Activated CD8-positive, alpha-beta memory T cell treated with anti-CD3 and anti-CD28 coated beads for 48 hours (primary cell): ENCODE data around the gene KRCC1.
"Not testable (repeated sequence)": the region's sequence is repeated elsewhere in the genome, so short reads cannot be mapped to it uniquely, and the experiment has no call there.

Experiments
- DNase-seq, 3 experiments: peaks; one replicate each; pipeline ENCODE4 v3.0.0-alpha.2; 2020; ENCODE audit warnings: low read depth in 2 of 3, low spot score in 2 of 3

Gene KRCC1

DNA sequence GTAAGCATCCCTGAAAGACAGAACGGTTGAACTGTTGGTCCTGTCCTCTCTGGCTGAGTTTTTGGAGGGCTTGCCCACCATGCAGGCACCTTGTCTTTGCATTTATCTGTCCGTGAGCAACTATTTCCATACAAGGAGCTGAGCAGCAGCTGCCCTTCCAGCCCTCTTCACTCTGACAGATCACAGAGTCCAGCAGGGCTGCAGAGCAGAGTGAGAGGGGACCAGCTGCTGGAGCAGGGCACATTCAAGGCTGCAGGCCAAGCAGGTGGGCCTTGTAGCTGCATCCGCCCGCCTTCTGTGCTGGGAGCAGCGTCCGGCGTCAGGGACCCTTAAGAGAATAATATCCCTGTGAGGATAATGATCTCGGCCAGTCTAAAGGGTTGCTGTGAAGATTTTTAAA lies 21.5 kb upstream of the KRCC1 start:
- DNase-seq = no peak

DNA sequence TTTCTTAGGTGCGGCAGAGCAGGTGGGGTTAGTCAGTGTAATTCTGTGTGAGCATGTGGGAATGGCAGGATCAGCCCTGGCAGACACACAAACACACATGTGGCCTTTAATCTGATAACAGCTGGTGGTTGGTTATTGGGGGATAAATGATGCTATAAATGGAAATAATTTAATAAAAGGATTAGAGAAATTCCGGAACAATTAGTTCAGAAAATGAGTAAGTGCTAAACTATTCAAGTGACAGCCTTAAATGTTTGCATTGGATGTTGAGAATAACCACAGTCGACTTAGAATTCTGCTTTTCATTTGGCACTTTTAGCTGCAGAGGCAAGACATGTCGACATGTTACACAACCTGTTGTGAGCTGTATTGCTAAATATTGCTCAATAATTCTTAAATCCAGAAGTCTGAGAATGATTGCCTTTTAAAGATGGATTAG lies 19.3 kb upstream of the KRCC1 start:
- no peak for DNase-seq

DNA sequence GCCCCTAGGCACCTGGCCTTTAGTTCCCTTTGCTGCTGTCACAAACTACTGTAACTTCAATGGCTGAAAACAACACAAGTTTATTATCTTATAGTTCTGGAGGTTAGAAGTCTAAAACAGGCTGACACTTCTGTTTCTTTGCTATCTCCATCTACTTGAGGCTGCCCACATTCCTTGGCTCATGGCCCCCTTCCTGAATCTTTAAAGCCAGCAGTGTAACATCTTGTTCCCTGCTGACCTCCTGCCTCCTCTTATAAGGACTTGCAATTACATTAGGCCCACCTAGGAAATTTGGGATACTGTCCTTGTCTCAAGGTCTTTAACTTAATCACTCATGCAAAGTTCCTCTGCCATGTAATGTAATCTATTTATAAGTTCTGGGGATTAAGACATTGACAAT lies 18.6 kb upstream of the KRCC1 start:
- DNase-seq = no peak

DNA sequence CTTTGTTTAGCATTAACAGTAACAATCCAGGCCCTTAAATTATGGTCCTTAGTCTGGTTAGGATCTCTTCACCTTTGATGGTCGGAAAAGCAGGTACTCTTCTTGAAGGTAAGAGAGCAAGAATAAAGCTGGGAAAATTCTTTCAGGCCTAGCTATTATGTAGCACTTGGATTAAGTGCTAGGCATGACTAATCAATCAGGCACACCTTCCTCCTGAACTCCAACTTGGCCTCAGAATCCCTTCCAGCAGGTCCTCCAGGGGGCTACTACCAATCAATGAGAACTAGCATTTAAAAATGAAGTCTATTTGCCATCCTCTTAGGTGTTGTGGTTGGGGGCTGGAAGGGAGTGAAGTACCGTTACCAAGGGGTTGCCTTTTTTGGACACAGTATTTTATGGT lies 15.8 kb upstream of the KRCC1 start:
- no peak for DNase-seq

DNA sequence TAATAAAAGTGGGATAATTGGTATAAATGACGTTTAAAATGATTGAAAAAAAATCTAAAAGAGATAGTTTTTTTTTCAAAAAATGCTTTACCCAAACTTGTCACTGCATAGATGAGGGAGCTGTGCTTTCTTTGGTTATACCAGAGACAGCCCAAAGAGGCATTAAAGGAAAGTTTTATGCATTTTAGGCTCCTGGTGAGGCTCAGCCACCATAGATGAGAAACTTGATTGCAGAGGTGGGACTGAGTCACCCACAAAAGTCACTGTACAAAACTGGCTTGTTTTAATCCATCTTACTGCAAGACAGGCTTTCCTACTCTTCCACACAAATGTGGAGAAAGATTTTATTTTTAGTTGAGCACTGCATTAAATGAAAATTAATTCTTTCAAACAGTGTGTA lies 14.5 kb upstream of the KRCC1 start:
- DNase-seq = no peak

DNA sequence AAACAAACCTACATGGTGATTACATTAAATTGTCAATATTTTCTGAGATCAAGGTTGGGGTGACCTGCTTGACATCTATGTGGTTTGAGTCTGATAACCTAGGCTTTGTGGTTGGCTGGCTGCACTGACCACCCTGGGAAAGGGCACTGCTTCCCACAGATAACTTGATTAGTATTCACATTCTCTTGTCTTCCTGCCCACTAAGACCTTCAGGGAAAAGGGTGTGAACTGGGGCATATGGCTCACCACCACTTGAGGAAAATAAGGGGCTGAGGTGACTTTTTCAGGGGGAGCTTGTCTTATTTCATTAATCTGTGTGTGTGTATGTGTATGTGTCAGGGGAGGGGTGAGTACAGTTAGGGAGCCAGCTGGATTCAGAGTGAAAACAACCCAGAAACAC lies 13.5 kb upstream of the KRCC1 start:
- no peak for DNase-seq

DNA sequence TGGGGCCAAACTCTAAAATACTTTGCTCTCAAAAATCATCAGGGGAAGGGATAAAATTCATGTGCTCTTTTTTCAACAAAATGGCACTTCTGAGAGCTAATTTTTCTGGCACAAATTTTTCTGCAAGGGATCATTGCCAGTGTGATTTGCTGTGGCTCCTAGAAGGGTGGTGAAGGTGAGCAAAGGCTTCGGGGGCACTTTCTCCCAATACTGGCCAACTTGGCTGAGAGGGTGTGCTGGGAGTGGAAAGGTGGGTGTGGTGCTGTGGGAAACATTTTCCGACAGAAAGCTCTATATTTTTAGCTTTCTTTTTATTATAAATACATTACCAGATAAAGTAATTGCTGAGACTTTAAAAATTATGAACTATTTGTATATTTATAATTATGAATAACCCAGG lies 12.5 kb upstream of the KRCC1 start:
- no peak for DNase-seq

DNA sequence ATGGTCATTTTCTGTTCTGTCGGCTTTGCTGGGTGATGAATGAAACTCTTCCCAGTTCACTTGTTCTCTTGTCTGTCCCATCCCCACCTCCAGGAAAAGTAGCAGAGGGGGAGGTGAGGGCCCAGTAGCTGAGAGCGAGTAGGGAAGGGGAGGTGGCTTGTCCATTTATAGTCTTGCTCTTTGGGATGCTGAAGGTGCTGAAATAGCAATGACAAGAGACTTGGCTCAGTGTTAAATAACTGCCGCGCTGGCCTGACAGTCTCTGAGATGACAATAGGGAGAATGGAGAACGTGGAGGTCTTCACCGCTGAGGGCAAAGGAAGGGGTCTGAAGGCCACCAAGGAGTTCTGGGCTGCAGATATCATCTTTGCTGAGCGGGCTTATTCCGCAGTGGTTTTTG lies 12.0 kb upstream of the KRCC1 start, which contains the start of gene SMYD1:
Gene SMYD1 (plus strand): TSS at position 228 of the 400 bp plus-strand sequence. CDS start 40 bp downstream, at position 268.
- no peak for DNase-seq

DNA sequence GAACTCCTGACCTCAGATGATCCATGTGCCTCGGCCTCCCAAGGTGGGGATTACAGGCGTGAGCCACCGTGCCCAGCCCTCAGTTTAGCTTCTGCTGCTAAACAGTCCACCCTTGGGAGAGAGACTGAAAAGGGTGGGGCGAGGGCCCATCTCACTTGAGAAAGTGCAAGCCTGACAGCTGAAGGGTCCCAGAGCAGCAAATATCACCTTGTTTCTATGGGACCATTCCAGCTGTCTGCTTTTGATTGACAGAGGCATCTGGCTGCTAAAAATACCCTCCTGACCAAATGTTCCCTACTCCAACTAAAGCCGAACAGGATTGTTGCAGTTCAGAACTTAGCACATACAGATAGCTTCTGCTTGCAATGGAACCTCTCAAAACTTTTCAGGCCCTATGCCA lies 11.6 kb upstream of the KRCC1 start:
- DNase-seq = no peak

DNA sequence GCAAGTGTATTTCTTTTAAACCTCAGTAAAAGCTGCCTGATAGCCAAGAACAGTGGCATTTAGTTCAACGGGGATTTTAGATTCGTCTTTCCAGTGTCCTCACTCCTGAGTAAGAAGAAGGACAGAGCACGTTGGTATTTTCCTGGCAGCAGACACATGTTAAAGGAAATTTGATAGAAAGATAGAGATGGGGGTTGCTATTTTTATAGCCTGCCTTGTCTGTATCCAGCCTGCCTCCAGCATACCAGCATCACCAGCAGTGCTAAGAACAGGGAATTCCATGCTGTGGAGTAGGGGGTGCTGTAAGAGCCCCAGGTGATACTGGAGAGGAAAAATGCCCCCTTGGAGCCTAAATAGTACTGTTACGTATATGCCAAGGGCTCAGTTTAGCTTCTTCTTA lies 11.0 kb upstream of the KRCC1 start:
- no peak for DNase-seq

DNA sequence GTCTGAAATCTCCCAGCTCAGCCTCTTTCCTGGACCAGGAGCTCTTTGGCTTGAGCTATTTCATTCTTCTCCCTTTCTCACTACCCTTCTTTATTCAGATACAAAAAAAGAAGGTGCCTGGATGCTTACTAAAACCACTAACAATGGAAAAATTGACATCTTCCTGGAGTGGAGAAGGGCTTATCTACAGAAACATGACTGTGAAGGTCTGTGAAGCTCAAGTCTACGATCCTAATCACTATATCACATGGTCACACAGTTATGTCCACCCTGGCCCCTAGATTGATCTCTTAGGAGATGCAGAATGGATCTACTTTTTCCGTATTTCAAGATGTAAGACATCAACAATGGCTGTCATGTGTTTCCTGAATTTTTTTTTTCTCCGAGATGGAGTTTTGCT lies 5.7 kb upstream of the KRCC1 start:
- DNase-seq = no peak

DNA sequence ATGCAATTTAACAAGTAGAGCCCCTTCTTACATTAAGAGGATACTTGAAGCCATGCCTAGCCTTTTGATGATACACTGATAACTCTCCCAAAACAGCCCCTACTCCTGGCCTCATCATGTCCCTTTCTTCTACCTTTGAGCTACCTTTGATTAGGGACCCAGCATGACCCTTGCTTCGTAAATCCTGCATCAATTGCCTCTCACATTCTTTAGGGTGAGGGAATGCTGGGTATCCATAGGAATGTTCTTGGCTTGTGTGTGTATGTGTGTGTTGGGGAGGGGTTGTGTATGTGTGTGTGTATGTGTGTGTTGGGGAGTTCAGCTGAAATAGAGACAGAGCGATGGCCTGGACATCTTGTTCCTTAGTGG lies 5.3 kb upstream of the KRCC1 start:
- no peak for DNase-seq

DNA sequence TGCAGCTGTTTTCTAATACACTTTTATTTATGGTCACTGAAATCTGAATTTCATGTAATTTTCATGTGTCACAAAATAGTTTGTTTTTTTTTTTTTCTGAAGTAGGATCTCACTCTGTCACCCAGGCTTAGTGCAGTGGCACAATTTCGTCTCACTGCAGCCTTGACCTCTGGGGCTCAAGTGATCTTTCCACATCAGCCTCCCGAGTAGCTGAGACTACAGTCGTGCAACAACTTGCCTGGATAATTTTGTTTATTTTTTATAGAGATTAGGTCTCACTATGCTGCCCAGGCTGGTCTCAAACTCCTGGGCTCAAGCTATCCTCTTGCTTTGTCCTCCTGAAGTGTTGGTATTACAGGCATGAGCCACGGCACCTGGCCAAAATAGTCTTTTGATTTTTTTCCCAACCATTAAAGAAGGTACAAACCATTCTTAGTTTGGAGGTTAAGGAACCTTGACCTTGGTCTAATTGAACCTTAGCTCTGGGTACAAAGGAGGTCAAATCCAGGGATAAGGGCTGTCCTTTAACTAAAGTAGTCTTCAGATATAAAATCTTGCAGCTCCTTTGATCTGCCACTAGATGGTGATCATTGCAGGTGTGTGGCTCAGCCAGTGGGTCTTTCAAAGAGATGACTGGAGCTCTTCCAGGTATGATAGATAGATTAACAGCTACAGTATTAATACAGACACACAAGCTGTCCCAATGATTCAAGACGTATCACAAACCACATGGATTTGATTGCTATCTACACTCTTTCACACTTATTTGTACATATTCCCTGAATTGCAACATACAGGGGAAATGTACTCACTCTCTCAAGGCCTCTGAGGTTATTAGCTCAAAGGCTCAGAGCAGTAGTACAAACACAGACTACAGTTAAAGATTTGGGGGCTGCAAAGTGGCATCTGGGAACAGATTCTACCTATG lies 4.7 kb upstream of the KRCC1 start:
- DNase-seq = no peak

DNA sequence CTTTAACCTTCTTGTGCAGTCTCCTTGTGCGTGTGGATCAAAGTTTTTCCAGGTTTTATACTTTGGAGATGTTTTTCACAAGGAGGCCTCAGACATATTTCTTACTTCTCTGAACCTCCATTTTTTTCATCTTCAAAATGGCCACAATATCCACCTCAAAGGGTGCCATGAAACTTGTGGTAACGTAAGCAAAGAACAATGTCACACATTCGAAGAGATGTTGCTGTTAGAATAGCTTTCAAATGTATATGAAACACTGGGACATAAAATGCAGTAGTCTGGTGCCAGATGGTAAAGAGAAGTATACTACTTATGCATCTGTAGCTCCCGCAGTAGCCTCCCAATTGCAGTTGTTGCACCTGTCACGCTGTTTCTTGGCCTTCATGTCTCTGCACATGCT lies 2.6 kb upstream of the KRCC1 start:
- no peak for DNase-seq

DNA sequence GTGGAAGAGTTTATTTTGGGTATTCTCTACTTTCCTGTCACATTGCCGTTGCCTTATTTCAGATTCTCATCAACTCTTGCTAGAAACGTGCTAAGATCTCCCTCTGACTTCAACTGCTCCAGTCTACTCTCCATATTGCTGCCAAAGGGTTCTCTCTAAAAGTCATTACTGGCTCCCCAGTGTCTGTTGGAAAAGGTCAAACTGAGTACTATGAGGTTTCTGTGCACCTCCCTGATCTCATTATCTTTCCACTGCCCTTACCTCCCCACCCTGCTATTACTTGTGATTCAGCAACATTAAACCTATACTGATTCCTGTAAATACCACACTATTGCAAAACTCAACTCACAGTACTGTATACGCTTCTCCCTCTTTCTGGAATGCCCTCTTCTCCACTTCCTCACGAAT lies 1.9 kb upstream of the KRCC1 start:
- DNase-seq = no peak

DNA sequence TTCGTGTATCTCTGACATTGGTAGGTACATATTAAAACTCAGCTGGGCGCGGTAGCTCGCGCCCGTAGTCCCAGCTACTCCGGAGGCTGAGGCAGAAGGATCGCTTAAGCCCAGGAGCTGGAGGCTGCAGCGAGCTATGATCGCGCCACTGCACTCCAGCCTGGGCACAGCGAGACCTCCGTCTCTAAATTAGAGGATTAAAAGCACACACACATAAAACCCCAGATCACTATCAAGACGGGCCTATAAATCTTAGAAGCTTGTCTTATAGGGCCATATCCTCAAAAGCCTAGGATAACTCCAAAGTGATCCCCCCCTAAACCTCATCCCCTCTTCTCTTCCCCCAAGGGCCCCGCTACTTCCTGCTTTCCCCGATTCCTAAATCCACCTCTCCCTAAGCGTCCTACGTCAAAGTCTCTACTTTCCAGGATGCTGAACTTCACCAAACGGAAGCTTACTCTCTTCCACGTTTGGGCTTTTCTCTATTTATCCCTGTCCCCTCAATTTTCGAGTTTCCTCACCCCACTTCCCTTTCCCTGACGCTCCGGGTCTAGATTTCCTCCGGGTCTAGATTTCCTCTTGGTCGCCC lies 707 bp downstream of the KRCC1 start:
- DNase-seq = no peak

DNA sequence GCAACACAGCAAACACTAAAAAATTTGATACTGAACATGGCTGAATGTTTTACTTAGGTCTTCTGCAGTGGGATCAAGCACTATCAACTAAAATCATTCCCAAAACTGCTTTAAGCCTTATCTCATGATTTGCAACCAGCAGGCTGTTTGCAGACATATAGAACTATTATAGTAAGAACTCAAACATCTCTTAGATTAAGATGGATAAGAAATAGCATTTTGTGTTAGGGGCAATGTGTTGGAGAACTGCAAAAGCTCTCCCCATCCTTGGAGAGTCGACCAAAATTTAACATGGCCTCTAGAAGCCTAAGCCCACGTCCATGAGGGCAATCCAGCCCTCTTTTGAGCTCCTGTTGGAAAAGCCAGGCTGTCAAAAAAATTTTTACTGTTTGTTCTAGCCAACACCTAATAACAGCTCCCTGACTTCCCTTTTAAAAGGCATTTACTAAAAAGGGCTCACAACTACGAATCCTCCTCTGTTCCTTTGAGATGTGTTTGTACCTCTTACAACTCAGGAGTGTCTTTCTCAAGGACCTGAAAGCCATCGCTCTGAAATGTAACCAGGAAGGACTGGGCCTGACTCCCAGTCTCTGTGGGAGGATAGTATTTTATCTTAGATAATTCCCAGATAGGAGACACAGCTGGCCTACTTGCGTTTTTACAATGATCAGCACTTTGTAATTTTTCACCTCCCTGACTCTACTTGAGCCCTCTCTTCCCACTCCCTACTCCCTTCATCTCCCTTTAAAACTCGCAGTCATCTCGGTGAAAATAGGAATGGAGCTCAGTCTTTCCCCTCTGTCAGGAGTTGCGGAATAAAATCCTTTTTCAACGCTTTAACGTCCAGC lies 1.4 kb downstream of the KRCC1 start:
- no peak for DNase-seq

DNA sequence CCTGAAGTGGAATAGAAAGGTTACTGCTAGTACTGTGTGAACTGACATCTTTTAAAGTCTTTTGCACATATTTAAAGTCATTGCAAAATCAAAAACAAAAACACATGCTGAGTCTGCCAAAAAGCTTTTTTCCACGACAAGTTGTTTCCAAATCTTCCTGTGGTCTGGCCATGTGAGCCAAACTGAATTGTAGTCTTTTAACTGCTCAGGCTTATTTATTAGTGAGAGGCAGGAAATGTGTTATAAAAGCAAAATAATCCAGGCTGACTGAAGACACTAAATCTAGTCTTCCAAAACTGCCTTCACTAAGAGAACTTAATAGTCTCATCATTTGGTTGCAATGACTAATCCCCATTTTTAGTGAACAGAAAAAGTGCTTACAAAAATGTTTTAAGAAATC lies 2.3 kb downstream of the KRCC1 start:
- DNase-seq = no peak

DNA sequence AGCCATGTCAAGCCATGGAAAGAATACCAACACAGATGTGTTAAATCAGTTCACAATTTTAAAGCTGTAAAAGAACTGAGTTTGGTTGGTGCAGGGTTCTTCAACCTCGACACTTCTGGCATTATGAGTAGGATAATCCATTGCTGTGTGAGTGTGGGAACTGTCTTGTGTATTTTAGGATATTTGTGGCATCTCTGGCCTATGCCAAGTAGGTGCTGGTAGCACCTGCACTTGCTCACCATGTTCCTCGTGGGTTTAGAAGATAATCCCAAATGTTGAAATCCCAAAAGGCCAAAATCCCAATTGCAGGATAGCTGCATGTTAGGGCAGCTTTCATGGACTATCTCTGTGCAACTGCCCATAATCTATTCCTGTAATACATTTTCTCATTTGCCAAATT lies 3.8 kb downstream of the KRCC1 start:
- DNase-seq = no peak

DNA sequence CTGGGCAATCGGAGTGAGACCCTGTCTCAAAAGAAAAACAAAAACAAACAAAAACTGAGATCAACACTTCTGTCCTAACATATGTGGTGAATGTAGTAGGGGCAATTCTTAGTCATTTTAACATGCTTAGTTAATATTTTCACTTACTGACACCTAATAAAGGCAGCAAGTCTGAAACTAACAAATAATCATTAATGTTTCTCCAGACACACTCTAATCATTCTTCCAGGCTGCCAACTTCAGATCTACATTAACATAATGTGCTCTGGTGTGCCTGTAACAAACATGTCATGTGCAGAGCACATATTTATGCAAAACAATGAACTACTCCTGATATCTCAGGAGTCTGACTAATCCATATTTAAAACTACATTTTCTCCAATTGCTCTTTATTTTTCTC lies 6.0 kb downstream of the KRCC1 start:
- no peak for DNase-seq

DNA sequence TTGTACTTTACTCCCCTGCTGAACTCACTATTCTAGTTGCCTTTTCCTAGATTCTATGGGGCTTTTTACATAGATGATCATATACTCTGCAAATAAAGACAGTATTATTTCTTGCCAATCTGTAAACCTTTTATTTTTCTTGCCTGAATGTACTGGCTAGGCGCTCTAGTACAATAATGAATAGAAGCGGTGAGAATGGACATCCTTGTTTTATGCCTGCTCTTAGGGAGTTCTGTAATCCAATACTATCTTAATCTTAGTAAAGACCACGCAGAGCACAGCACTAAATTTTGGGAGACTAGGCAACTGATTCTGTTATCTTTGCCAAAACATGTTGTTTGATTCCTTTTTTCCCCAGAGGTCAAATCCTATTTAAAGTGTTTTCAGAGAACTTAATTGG lies 7.0 kb downstream of the KRCC1 start:
- DNase-seq = no peak

DNA sequence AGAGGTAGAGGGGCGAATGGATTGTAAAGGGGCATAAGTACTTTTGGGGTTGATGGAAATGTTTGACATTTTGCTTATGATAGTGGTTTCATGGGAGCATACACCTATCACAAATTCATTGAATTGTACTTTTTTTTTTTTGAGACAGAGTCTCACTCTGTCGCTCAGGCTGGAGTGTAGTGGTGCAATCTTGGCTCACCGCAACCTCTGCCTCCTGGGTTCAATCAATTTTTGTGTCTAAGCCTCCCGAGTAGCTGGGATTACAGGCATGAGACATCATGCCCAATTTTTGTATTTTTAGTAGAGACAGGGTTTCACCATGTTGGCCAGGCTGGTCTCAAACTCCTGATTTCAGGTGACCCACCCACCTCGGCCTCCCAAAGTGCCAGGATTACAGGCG lies 10.0 kb downstream of the KRCC1 start:
- DNase-seq = not testable (repeated sequence)
